Activated CD8-positive, alpha-beta memory T cell treated with anti-CD3 and anti-CD28 coated beads for 4 hours (primary cell): ENCODE data around the gene ZNF655.

Experiments used
- DNase-seq, 2 donors: peaks; one replicate each; pipeline ENCODE4 v3.0.0-alpha.2; 2020; ENCODE audit warnings: low read depth in 2 of 2

The ZNF655 gene

GRCh38 chr7:99606531-99606930 lies 48.1 kb downstream of the ZNF655 start:
- DNase-seq, result no peak

- DNase-seq, result no peak
Observed at GRCh38 chr7:99607548-99607947, 49.1 kb downstream of the ZNF655 start.

GRCh38 chr7:99614495-99614894 lies 56.1 kb downstream of the ZNF655 start:
- no peak for DNase-seq

- DNase-seq, result no peak
Observed at GRCh38 chr7:99615989-99616358, 57.5 kb downstream of the ZNF655 start.

- DNase-seq, result peak; percentile 71 to 75
Observed at GRCh38 chr7:99616359-99617191, 58.1 kb downstream of the ZNF655 start, which contains the start of gene ZSCAN25. ZSCAN25 (plus strand) TSS chr7:99616946; CDS start chr7:99619607, 2,661 bp downstream.

GRCh38 chr7:99617192-99617781 lies 58.8 kb downstream of the ZNF655 start:
- DNase-seq, result no peak

- DNase-seq, result no peak
Observed at GRCh38 chr7:99618726-99619125, 60.3 kb downstream of the ZNF655 start.

GRCh38 chr7:99619571-99620130 lies 61.2 kb downstream of the ZNF655 start:
- DNase-seq, result no peak

GRCh38 chr7:99621271-99621670 lies 62.8 kb downstream of the ZNF655 start:
- DNase-seq, result no peak

GRCh38 chr7:99622596-99622995 lies 64.2 kb downstream of the ZNF655 start:
- no peak for DNase-seq

- no peak for DNase-seq
Observed at GRCh38 chr7:99623091-99623693, 64.8 kb downstream of the ZNF655 start.

GRCh38 chr7:99623702-99624447 lies 65.4 kb downstream of the ZNF655 start:
- DNase-seq, result peak in 1 of 2 donors; percentile 10

GRCh38 chr7:99624484-99624883 lies 66.0 kb downstream of the ZNF655 start:
- DNase-seq, result peak; percentile 44 to 59

- no peak for DNase-seq
Observed at GRCh38 chr7:99625321-99625720, 66.9 kb downstream of the ZNF655 start.

GRCh38 chr7:99625961-99626360 lies 67.5 kb downstream of the ZNF655 start:
- no peak for DNase-seq
